ENCODE results near the gene GALNT10.

Gene GALNT10

GRCh38 chr5:154430466-154430865 is 239.9 kb downstream of the GALNT10 start:
- TF ChIP-seq RARB (CRISPR knock-in tag; IDR thresholded peaks at IDR 0.05) (no peak), ZFP30 (CRISPR knock-in tag; IDR thresholded peaks at IDR 0.05) (no peak), ZNF8 (CRISPR knock-in tag; IDR thresholded peaks at IDR 0.05) (no peak), ZFP3 (CRISPR knock-in tag; IDR thresholded peaks at IDR 0.05) (no peak), ESRRG (CRISPR knock-in tag; IDR thresholded peaks at IDR 0.05) (no peak), CSDC2 (CRISPR knock-in tag; IDR thresholded peaks at IDR 0.05) (no peak), TCF4 (CRISPR knock-in tag; IDR thresholded peaks at IDR 0.05; ENCODE audit: borderline replicate concordance) (no peak), GLIS3 (CRISPR knock-in tag; IDR thresholded peaks at IDR 0.05) (no peak), PPARA (CRISPR knock-in tag; IDR thresholded peaks at IDR 0.05; ENCODE audit: borderline replicate concordance) (no peak), ZNF70 (CRISPR knock-in tag; IDR thresholded peaks at IDR 0.05) (no peak), BACH2 (CRISPR knock-in tag; IDR thresholded peaks at IDR 0.05; ENCODE audit: borderline replicate concordance) (no peak)
- ATAC-seq, result no peak

DNA sequence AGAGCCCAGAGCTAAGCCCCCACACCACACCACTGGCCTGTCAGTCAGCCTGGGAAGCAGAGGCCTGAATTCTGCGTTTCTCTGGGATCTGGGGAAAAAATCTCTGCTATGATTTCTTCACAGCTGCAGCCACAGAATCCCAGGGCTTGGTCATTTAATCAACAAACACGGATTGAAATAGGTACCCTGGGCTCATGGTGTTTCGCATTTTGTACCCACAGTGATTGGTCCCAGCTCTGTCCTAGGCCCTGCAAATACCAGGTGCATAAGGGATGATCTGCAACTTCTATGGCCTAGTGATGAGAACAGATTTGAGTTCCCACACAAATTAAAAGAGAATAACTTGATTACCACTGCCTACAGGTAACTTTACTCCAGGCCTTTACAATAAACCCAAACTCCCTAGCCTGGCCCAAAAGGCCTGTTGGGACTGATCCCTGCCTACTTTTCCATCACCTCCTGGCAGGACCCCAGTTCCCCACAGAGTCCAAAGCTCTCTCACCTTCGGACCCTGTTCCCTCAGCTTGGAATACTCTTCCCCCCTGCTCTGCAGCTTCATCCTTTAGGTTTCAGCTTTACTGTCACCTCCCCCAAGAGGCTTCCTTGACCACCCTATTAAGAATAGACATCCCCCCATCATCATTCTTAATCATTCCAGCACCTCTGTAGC is 240.6 kb downstream of the GALNT10 start:
- no peak for ATAC-seq
- TF ChIP-seq PPARA (CRISPR knock-in tag; IDR thresholded peaks at IDR 0.05; ENCODE audit: borderline replicate concordance), result no peak
- no peak for TF ChIP-seq SNAI2 (CRISPR knock-in tag; IDR thresholded peaks at IDR 0.05)
- no peak for TF ChIP-seq ZFP30 (CRISPR knock-in tag; IDR thresholded peaks at IDR 0.05)
- no peak for TF ChIP-seq BACH2 (CRISPR knock-in tag; IDR thresholded peaks at IDR 0.05; ENCODE audit: borderline replicate concordance)
- no peak for TF ChIP-seq ZNF70 (CRISPR knock-in tag; IDR thresholded peaks at IDR 0.05)

DNA sequence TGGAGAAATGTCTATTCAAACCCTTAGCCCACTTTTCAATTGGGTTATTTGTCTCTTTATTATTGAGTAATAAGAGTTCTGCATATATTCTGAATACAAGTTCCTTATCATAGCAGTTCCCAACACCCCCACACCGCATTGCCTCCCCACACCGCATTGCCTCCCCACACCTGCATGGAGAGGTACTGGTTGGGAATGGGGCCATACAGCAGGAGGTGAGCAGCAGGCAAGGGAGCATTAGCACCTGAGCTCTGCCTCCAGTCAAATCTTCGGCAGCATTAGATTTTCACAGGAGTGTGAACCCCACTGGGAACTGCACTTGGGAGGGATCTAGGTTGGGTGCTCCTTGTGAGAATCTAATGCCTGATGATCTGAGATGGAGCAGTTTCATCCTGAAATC is 244.7 kb downstream of the GALNT10 start:
- ATAC-seq, result no peak
- TF ChIP-seq TCF4 (CRISPR knock-in tag; IDR thresholded peaks at IDR 0.05; ENCODE audit: borderline replicate concordance), result no peak
- TF ChIP-seq GLIS3 (CRISPR knock-in tag; IDR thresholded peaks at IDR 0.05), result no peak
- TF ChIP-seq ESRRG (CRISPR knock-in tag; IDR thresholded peaks at IDR 0.05), result no peak

DNA sequence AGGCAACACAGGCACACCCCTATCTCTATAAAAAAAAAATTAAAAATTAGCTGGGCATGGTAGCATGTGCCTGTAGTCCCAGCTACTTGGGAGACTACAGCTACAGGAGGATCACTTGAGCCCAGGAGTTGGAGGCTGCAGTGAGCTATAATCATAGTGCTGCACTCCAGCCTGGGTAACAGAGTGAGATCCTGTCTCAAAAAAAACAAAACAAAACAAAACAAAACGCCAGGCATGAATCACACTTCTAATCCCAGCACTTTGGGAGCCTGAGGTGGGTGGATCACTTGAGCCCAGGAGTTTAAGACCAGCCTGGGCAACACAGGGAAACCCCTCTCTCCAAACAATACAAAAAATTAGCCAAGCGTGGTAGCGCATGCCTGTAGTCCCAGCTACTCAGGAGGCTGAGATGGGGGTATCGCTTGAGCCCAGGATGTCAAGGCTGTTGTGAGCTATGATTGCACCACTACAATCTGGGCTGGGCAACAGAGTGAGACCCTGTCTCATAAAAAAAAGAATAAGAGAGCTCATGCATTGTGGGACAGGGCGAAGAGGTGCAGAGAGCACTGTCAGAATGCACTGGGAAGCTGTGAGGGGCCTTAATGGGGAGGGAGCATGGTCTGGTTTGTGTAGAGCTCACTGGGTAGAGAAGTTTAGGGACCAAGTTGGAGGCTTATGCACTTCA is 246.9 kb downstream of the GALNT10 start:
- no peak for ATAC-seq
- no peak for TF ChIP-seq ZFP30 (CRISPR knock-in tag; IDR thresholded peaks at IDR 0.05)
- TF ChIP-seq TSHZ2 (CRISPR knock-in tag; IDR thresholded peaks at IDR 0.05), result no peak

DNA sequence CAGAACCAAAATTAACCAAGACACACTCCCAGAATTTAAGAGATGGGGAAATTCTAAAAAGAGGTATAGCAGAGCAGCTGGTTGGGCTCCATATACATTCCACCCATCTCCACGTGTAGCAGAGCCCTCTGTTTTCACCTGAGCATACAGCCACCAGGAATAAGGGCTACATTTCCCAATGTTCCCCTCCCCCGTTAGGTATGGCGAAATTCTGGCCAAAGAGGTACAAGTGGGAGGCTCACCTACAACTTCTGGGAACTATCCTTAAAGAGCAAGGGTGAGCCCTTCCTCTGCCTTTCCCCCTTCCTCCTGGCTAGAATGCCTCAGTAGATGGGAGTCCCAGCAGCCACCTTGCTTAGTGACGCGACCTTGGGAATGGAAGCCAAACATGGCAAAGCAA is 250.0 kb downstream of the GALNT10 start:
- ATAC-seq, result no peak
- TF ChIP-seq ESRRG (CRISPR knock-in tag; IDR thresholded peaks at IDR 0.05), result no peak
- TF ChIP-seq TOX (CRISPR knock-in tag; IDR thresholded peaks at IDR 0.05; ENCODE audit: borderline replicate concordance), result no peak
- TF ChIP-seq SNAI2 (CRISPR knock-in tag; IDR thresholded peaks at IDR 0.05), result no peak
- TF ChIP-seq, protein P1, sequence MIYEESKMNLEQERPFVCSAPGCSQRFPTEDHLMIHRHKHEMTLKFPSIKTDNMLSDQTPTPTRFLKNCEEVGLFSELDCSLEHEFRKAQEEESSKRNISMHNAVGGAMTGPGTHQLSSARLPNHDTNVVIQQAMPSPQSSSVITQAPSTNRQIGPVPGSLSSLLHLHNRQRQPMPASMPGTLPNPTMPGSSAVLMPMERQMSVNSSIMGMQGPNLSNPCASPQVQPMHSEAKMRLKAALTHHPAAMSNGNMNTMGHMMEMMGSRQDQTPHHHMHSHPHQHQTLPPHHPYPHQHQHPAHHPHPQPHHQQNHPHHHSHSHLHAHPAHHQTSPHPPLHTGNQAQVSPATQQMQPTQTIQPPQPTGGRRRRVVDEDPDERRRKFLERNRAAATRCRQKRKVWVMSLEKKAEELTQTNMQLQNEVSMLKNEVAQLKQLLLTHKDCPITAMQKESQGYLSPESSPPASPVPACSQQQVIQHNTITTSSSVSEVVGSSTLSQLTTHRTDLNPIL (CRISPR knock-in tag; IDR thresholded peaks at IDR 0.05; ENCODE audit: low read depth), result no peak
- TF ChIP-seq POU6F1 (CRISPR knock-in tag; IDR thresholded peaks at IDR 0.05; ENCODE audit: borderline replicate concordance, low read depth), result no peak
- no peak for TF ChIP-seq ARNTL (CRISPR knock-in tag; IDR thresholded peaks at IDR 0.05; ENCODE audit: borderline replicate concordance, low read depth)
- no peak for TF ChIP-seq ZNF70 (CRISPR knock-in tag; IDR thresholded peaks at IDR 0.05)
- TF ChIP-seq, protein P2, sequence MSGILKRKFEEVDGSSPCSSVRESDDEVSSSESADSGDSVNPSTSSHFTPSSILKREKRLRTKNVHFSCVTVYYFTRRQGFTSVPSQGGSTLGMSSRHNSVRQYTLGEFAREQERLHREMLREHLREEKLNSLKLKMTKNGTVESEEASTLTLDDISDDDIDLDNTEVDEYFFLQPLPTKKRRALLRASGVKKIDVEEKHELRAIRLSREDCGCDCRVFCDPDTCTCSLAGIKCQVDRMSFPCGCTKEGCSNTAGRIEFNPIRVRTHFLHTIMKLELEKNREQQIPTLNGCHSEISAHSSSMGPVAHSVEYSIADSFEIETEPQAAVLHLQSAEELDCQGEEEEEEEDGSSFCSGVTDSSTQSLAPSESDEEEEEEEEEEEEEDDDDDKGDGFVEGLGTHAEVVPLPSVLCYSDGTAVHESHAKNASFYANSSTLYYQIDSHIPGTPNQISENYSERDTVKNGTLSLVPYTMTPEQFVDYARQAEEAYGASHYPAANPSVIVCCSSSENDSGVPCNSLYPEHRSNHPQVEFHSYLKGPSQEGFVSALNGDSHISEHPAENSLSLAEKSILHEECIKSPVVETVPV (CRISPR knock-in tag; IDR thresholded peaks at IDR 0.05), result no peak
- TF ChIP-seq PATZ1 (CRISPR knock-in tag; IDR thresholded peaks at IDR 0.05; ENCODE audit: borderline replicate concordance), result no peak
- TF ChIP-seq BACH2 (CRISPR knock-in tag; IDR thresholded peaks at IDR 0.05; ENCODE audit: borderline replicate concordance), result no peak
- TF ChIP-seq PPARA (CRISPR knock-in tag; IDR thresholded peaks at IDR 0.05; ENCODE audit: borderline replicate concordance), result no peak
- TF ChIP-seq ZC3H10 (CRISPR knock-in tag; IDR thresholded peaks at IDR 0.05), result no peak
- no peak for TF ChIP-seq ISL1 (CRISPR knock-in tag; IDR thresholded peaks at IDR 0.05)
- no peak for TF ChIP-seq ZNF8 (CRISPR knock-in tag; IDR thresholded peaks at IDR 0.05)
